GM06990 (cell line): ENCODE data around the gene AUH.
"Not testable (repeated sequence)": the region's sequence is repeated elsewhere in the genome, so short reads cannot be mapped to it uniquely, and the experiment has no call there.

Experiments
- DNase-seq: peaks from one replicate; pipeline ENCODE4 v3.0.0-alpha.2; 2011; ENCODE audit not compliant: insufficient read length; ENCODE audit errors: extremely low read depth
- H3K27me3 ChIP-seq: replicated peaks from 2 replicates; pipeline ENCODE4 v1.6.0; 2011; ENCODE audit warnings: low read length; ENCODE audit not compliant: control insufficient read depth, insufficient read depth
- H3K36me3 ChIP-seq: 2 replicates; pipeline ENCODE4 v1.5.1; 2011; ENCODE audit warnings: low read length; ENCODE audit not compliant: control insufficient read depth, insufficient read depth
- H3K4me3 ChIP-seq: replicated peaks from 2 replicates; pipeline ENCODE4 v1.5.1; 2011; ENCODE audit warnings: low read depth, mild to moderate bottlenecking, control low read depth, low read length
- CTCF ChIP-seq: IDR thresholded peaks from 2 replicates; pipeline ENCODE4 v1.5.1; 2011; ENCODE audit warnings: low read length, control low read depth, mild to moderate bottlenecking, inconsistent platforms; ENCODE audit not compliant: insufficient read depth, poor library complexity, severe bottlenecking

The AUH gene

GRCh38 chr9:91384954-91385353 is 23.2 kb upstream of the AUH start:
- no peak for TF ChIP-seq CTCF
- no peaks in the 10 kb centered on the region for H3K36me3 ChIP-seq
- H3K27me3 ChIP-seq, result no peaks in the 10 kb centered on the region
- H3K4me3 ChIP-seq, result no peak overlapping the region
- no peak for DNase-seq

- TF ChIP-seq CTCF, result no peak
- H3K27me3 ChIP-seq, result no peaks in the 10 kb centered on the region
- H3K36me3 ChIP-seq, result no peaks in the 10 kb centered on the region
- no peak for DNase-seq
- no peak overlapping the region for H3K4me3 ChIP-seq
These were observed 21.9 kb upstream of the AUH start for GRCh38 chr9:91383577-91383976.

DNA sequence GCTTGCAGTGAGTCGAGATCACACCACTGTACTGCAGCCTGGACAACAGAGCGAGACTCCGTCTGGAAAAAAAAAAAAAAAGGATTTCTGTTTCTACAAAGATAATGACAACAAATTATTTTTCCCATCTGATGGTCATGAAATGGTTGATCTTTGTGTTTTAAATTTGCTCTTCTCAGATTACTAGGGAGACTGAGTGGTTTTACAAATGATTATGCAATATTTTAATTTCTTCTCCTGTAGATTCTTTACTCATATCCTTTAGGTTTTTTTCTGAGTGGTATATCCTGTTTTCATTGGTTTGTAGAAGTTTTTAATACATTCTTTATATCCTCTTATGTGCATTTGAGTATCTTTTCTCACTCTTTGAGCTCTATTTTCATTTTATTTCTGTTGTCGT is 20.6 kb upstream of the AUH start:
- H3K27me3 ChIP-seq, result no peaks in the 10 kb centered on the region
- no peak for DNase-seq
- no peaks in the 10 kb centered on the region for H3K36me3 ChIP-seq
- no peak for TF ChIP-seq CTCF
- no peak overlapping the region for H3K4me3 ChIP-seq

- H3K36me3 ChIP-seq, result no peaks in the 10 kb centered on the region
- no peak for TF ChIP-seq CTCF
- DNase-seq, result no peak
- no peaks in the 10 kb centered on the region for H3K27me3 ChIP-seq
- no peak overlapping the region for H3K4me3 ChIP-seq
These were observed 17.7 kb upstream of the AUH start for GRCh38 chr9:91379426-91379825.

DNA sequence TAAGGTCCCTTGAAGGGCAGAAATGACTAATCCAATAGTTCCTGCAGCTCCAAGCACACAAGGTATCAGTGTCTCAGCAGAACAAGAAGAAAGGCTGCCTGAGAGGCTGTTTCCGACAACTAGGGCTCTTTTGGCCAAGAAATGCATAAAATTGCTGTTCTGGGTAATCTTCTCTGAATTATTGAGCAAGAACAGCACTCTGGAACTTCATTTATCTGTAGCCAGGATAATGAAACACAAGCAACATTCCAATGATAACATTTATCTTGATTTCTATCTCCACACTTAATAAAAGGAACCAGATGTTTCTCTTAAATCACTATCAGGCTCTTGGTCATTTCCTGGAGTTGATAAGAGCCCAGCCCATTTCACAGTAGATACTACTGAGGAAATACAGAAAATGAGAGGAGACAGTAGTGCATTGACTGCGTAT is 17.0 kb upstream of the AUH start:
- TF ChIP-seq CTCF, result no peak
- H3K27me3 ChIP-seq, result no peaks in the 10 kb centered on the region
- no peaks in the 10 kb centered on the region for H3K36me3 ChIP-seq
- no peak for DNase-seq
- no peak overlapping the region for H3K4me3 ChIP-seq

- not testable (repeated sequence) for H3K36me3 ChIP-seq, DNase-seq, H3K27me3 ChIP-seq, H3K4me3 ChIP-seq
These were observed 16.3 kb upstream of the AUH start for GRCh38 chr9:91378054-91378453.
